ENCODE data around the gene HECW1. TPM values are rescaled to one million over a fixed set of nuclear protein-coding genes. Genes with fewer than 3 reads are reported as not detected.

The HECW1 gene
- total RNA-seq, 4 donors from 2014 or later = 0.06 to 0.99 (median 0.27) TPM

DNA sequence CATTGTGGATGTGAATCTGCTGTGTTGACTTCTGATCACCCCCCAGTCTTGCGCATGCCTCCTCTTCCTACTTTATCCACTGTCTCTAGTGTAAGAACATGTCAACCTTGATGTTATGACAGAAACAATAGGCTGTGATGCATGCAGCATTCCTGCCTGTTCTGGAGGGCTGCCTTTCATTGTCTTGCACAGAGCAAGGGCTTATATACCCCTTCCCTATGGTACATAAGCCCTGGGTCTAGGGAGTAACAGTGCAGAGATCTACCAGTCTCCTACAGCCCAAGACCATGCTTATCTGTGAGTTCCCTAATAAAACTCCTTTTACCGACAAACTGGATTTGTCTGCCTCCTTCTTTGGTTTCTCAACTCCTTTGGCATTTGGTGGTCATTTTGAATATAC, 293.5 kb downstream of the HECW1 start:
- no peak overlapping the region for H3K4me3 ChIP-seq
- H3K4me1 ChIP-seq = no peaks in the 10 kb centered on the region
- intact Hi-C loops (cut with DNase I) = no loop called here
- H3K36me3 ChIP-seq = no peaks in the 10 kb centered on the region
- no peak for TF ChIP-seq POLR2AphosphoS5 (IDR thresholded peaks at IDR 0.05)
- TF ChIP-seq EP300 (IDR thresholded peaks at IDR 0.05) = no peak
- TF ChIP-seq, protein P1, sequence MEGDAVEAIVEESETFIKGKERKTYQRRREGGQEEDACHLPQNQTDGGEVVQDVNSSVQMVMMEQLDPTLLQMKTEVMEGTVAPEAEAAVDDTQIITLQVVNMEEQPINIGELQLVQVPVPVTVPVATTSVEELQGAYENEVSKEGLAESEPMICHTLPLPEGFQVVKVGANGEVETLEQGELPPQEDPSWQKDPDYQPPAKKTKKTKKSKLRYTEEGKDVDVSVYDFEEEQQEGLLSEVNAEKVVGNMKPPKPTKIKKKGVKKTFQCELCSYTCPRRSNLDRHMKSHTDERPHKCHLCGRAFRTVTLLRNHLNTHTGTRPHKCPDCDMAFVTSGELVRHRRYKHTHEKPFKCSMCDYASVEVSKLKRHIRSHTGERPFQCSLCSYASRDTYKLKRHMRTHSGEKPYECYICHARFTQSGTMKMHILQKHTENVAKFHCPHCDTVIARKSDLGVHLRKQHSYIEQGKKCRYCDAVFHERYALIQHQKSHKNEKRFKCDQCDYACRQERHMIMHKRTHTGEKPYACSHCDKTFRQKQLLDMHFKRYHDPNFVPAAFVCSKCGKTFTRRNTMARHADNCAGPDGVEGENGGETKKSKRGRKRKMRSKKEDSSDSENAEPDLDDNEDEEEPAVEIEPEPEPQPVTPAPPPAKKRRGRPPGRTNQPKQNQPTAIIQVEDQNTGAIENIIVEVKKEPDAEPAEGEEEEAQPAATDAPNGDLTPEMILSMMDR (IDR thresholded peaks at IDR 0.05) = no peak
- no peak for TF ChIP-seq POLR2A (IDR thresholded peaks at IDR 0.05; ENCODE audit: low read depth)
- H3K27ac ChIP-seq (replicated peaks in 1 of 4) = no peak overlapping the region
- H3K9me3 ChIP-seq = no peaks in the 10 kb centered on the region
- peak; percentile 74 for DNase-seq (ENCODE audit: extremely low spot score)
- WGBS = 100% methylated on average over 2 of the region's 2 CpGs
- H3K27me3 ChIP-seq = no peaks in the 10 kb centered on the region

DNA sequence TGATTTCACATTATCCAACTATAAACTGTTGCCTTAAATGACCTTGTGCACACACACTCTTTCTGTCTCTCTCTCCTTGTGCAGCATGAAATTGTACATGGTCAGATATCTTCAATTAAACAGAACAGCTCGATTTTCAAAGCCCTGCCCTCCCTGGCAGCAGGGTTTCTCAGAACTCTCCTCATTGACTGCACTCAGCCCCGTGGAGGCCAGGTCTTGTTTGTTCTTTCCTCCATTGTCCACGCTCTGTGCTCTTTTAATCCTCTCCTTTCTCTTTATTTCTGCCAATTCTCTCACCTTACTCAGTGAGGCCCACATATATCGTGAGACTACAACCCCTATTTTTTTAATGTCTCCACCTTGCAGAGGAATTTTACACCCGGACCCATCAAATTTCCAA, 294.5 kb downstream of the HECW1 start:
- TF ChIP-seq EP300 (IDR thresholded peaks at IDR 0.05) = no peak
- TF ChIP-seq, protein P1 (IDR thresholded peaks at IDR 0.05) = no peak
- no peak for TF ChIP-seq POLR2A (IDR thresholded peaks at IDR 0.05; ENCODE audit: low read depth)
- TF ChIP-seq POLR2AphosphoS5 (IDR thresholded peaks at IDR 0.05) = no peak
- 82% methylated on average over 5 of the region's 5 CpGs for WGBS
- DNase-seq (ENCODE audit: extremely low spot score) = peak; percentile 74

DNA sequence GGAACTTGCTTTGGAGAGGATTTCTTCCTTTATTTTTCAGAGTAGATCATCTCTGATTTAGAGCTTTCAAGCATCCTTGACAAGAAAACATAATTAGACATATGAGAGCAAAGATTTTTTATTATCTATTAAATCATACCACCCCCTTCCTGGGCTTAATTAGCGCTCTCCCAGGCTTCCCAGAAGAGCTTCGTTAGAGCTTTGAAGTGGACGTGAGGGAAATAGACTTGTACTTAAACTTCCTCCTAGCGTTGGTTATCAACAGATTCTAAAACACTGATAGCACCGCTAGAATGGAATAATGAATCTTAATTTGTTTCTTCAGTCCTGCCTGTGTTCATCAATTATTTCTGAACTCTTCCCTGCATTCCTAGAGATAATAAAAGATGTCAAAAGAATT, 296.5 kb downstream of the HECW1 start:
- TF ChIP-seq EP300 (IDR thresholded peaks at IDR 0.05) (no peak), POLR2A (IDR thresholded peaks at IDR 0.05; ENCODE audit: low read depth) (no peak), POLR2AphosphoS5 (IDR thresholded peaks at IDR 0.05) (no peak)
- TF ChIP-seq, protein P1 (IDR thresholded peaks at IDR 0.05) = no peak

More for the DNA sequence above, 294.5 kb downstream of the HECW1 start:
- Histone ChIP-seq H3K36me3 (no peaks in the 10 kb centered on the region), H3K27ac (replicated peaks in 1 of 4) (no peak overlapping the region), H3K4me1 (no peaks in the 10 kb centered on the region), H3K4me3 (no peak overlapping the region), H3K9me3 (no peaks in the 10 kb centered on the region), H3K27me3 (no peaks in the 10 kb centered on the region)
- intact Hi-C loops (cut with DNase I) = no loop called here

DNA sequence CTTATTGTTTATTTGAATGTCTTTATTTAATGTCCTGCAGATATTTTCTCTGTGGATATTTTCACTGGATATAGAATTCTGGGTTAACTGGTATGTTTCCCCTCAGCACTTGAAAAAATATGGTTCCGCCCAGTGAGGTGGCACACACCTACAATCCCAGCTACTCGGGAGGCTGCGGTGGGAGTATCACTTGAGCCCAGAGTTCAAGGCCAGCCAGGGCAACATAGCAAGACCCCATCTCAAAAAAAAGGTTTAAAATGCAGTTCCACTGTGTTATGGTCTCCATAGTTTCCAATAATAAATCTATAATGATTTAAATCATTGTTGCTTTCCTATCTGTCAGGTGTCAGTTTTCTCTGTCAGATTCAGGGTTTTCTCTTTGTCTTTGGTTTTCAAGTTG, 305.0 kb downstream of the HECW1 start:
- Histone ChIP-seq H3K9me3 (no peaks in the 10 kb centered on the region), H3K4me3 (no peak overlapping the region), H3K36me3 (no peaks in the 10 kb centered on the region), H3K4me1 (no peaks in the 10 kb centered on the region), H3K27ac (replicated peaks in 1 of 4) (no peak overlapping the region), H3K27me3 (no peaks in the 10 kb centered on the region)
- DNase-seq (ENCODE audit: extremely low spot score) = no peak
- intact Hi-C loops (cut with DNase I) = no loop called here
- TF ChIP-seq, protein P1 (IDR thresholded peaks at IDR 0.05) = no peak
- TF ChIP-seq POLR2AphosphoS5 (IDR thresholded peaks at IDR 0.05) (no peak), POLR2A (IDR thresholded peaks at IDR 0.05; ENCODE audit: low read depth) (no peak), EP300 (IDR thresholded peaks at IDR 0.05) (no peak)
- 95% methylated on average over 3 of the region's 3 CpGs for WGBS

More for the DNA sequence above, 296.5 kb downstream of the HECW1 start:
- Histone ChIP-seq H3K27ac (replicated peaks in 1 of 4) (no peak overlapping the region), H3K27me3 (no peaks in the 10 kb centered on the region), H3K4me3 (no peak overlapping the region), H3K9me3 (no peaks in the 10 kb centered on the region), H3K36me3 (no peaks in the 10 kb centered on the region), H3K4me1 (no peaks in the 10 kb centered on the region)
- 60% methylated on average over 5 of the region's 5 CpGs for WGBS
- intact Hi-C loops (cut with DNase I) = no loop called here
- no peak for DNase-seq (ENCODE audit: extremely low spot score)

DNA sequence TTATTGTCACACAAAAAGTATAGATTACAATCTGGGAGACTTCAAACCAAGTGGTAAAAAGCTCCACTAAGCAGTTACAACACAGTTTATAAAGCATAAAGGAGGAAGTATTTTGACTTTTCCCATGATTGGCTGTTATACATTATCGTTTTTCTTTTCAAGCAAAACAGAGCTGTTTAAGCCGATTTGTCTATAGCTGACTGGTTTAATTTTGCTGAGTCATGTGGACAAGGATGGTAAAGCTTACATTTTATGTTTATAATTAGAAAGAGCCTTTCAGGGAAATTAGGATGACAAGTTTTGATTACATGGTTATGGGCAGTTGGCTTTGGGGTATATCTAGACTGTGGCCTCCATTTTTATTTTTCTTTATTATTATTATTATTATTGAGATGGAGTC, 318.0 kb downstream of the HECW1 start:
- H3K27ac ChIP-seq (replicated peaks in 1 of 4) = no peak overlapping the region
- H3K27me3 ChIP-seq = no peaks in the 10 kb centered on the region
- no peaks in the 10 kb centered on the region for H3K9me3 ChIP-seq
- 54% methylated on average over 2 of the region's 2 CpGs for WGBS
- H3K36me3 ChIP-seq = no peaks in the 10 kb centered on the region
- H3K4me1 ChIP-seq = no peaks in the 10 kb centered on the region
- DNase-seq (ENCODE audit: extremely low spot score) = no peak
- no peak overlapping the region for H3K4me3 ChIP-seq
- TF ChIP-seq, protein P1 (IDR thresholded peaks at IDR 0.05) = no peak
- TF ChIP-seq POLR2A (IDR thresholded peaks at IDR 0.05; ENCODE audit: low read depth) (no peak), POLR2AphosphoS5 (IDR thresholded peaks at IDR 0.05) (no peak), EP300 (IDR thresholded peaks at IDR 0.05) (no peak)
- intact Hi-C loops (cut with DNase I) = no loop called here

Measured in esophagus muscularis mucosa (tissue), 4 donors.